SK-N-SH (cell line): ENCODE results near the gene LHX5. TPM values are rescaled to one million over a fixed set of nuclear protein-coding genes. Genes with fewer than 3 reads are reported as not detected.

Source experiments
- CTCF ChIA-PET: fragments of 300-600, 350-600 bp; formaldehyde crosslinking; extraction: SDS; loops from one replicate; lab custom pipeline; 2021; lab: Yijun Ruan, JAX
- POLR2A ChIA-PET: fragments of 350-600 bp; sonication (Branson Sonifier 250); formaldehyde crosslinking; extraction: SDS; loops from one replicate; lab custom pipeline; 2020; ENCODE audit warnings: antibody characterized with exemption, inconsistent platforms; lab: Yijun Ruan, JAX
- DNase-seq: peaks from one replicate; pipeline ENCODE4 v3.0.0; 2012
- H2AFZ ChIP-seq: fragments of 200-600 bp; sonication (generic); 2 replicates; pipeline ENCODE4 v1.8.1; 2016; ENCODE audit warnings: antibody characterized with exemption, mild to moderate bottlenecking, low read depth
- H3F3A ChIP-seq: fragments of 200-600 bp; sonication (generic); replicated peaks from 2 replicates; pipeline ENCODE3; 2016; ENCODE audit warnings: antibody characterized with exemption, mild to moderate bottlenecking; ENCODE audit not compliant: insufficient read depth
- H3K27ac ChIP-seq, 2 experiments: fragments of 200-500 bp in 1 of 2; fragments of 200-600 bp in 1 of 2; sonication (Bioruptor generic) in 1 of 2; sonication (generic), shearing (Covaris generic) in 1 of 2; 2 replicates each; pipeline versions ENCODE4 v1.5.1 to v1.6.1; 2014 to 2016; ENCODE audit warnings: low read depth in 2 of 2, inconsistent platforms in 1 of 2, low read length in 1 of 2, mild to moderate bottlenecking in 1 of 2, mixed read lengths in 1 of 2
- H3K27me3 ChIP-seq: fragments of 200-600 bp; sonication (generic), shearing (Covaris generic); 2 replicates; pipeline ENCODE4 v1.6.1; 2016; ENCODE audit warnings: mixed run types; ENCODE audit not compliant: insufficient read depth
- H3K36me3 ChIP-seq, 2 experiments: fragments of 200-500 bp in 1 of 2; fragments of 200-600 bp in 1 of 2; sonication (Bioruptor generic) in 1 of 2; sonication (generic) in 1 of 2; replicated peaks in 1 of 2; 2 replicates each; pipeline versions ENCODE3 to v1.5.1; 2014 to 2016; ENCODE audit warnings: low read length in 1 of 2, mild to moderate bottlenecking in 1 of 2; ENCODE audit not compliant: insufficient read depth in 2 of 2, control insufficient read depth in 1 of 2
- H3K4me1 ChIP-seq, 2 experiments: fragments of 200-500 bp in 1 of 2; fragments of 200-600 bp in 1 of 2; sonication (Bioruptor generic) in 1 of 2; sonication (generic), shearing (Covaris generic) in 1 of 2; 2 replicates each; pipeline versions ENCODE4 v1.5.1 to v1.6.1; 2014 to 2016; ENCODE audit warnings: low read depth in 1 of 2, low read length in 1 of 2, mixed run types in 1 of 2; ENCODE audit not compliant: insufficient read depth in 2 of 2, control insufficient read depth in 1 of 2
- H3K4me2 ChIP-seq: fragments of 200-600 bp; sonication (generic), shearing (Covaris generic); 2 replicates; pipeline ENCODE4 v1.6.1; 2017; ENCODE audit warnings: mixed run types
- H3K4me3 ChIP-seq, 2 experiments: fragments of 200-500 bp in 1 of 2; fragments of 200-600 bp in 1 of 2; sonication (Bioruptor generic) in 1 of 2; sonication (generic), shearing (Covaris generic) in 1 of 2; 2 replicates each; pipeline versions ENCODE4 v1.5.1 to v1.8.1; 2014 to 2016; ENCODE audit warnings: low read depth in 2 of 2, inconsistent platforms in 1 of 2, low read length in 1 of 2, mild to moderate bottlenecking in 1 of 2, mixed read lengths in 1 of 2, moderate library complexity in 1 of 2
- H3K79me2 ChIP-seq: fragments of 200-600 bp; sonication (generic); 2 replicates; pipeline ENCODE4 v1.8.1; 2017; ENCODE audit warnings: mild to moderate bottlenecking; ENCODE audit not compliant: insufficient read depth
- H3K9ac ChIP-seq: fragments of 200-600 bp; sonication (generic); 2 replicates; pipeline ENCODE4 v1.6.1; 2017; ENCODE audit warnings: mixed run types
- H3K9me2 ChIP-seq: fragments of 200-600 bp; sonication (generic); 2 replicates; pipeline ENCODE4 v1.6.1; 2017; ENCODE audit warnings: mixed run types
- H3K9me3 ChIP-seq: fragments of 200-600 bp; sonication (generic); 2 replicates; pipeline ENCODE4 v1.6.1; 2017; ENCODE audit warnings: mixed run types, mild to moderate bottlenecking, moderate library complexity
- H4K20me1 ChIP-seq: fragments of 200-600 bp; sonication (generic); 2 replicates; pipeline ENCODE4 v1.6.1; 2017; ENCODE audit warnings: mild to moderate bottlenecking, mixed run types; ENCODE audit not compliant: insufficient read depth
- CHD2 ChIP-seq: fragments of 150-350 bp; IDR thresholded peaks from 2 replicates; pipeline ENCODE4 v1.6.1; 2018; ENCODE audit warnings: low read length; ENCODE audit not compliant: partially characterized antibody
- ELF1 ChIP-seq: IDR thresholded peaks from 2 replicates; pipeline ENCODE4 v1.4.0; 2012
- EZH2phosphoT487 ChIP-seq: fragments of 200-600 bp; sonication (generic); IDR thresholded peaks from 2 replicates; pipeline ENCODE4 v1.6.1; 2017; ENCODE audit warnings: low read depth, mixed run types, mild to moderate bottlenecking, antibody characterized with exemption, moderate library complexity, borderline replicate concordance
- FOXM1 ChIP-seq: IDR thresholded peaks from 2 replicates; pipeline ENCODE4 v1.4.0; 2012; ENCODE audit warnings: low read depth, mild to moderate bottlenecking
- IRF3 ChIP-seq: fragments of 150-350 bp; IDR thresholded peaks from 2 replicates; pipeline ENCODE4 v1.6.1; 2016; ENCODE audit warnings: mild to moderate bottlenecking, low read depth, low read length
- MEF2A ChIP-seq: IDR thresholded peaks from 2 replicates; pipeline ENCODE4 v1.4.0; 2012; ENCODE audit warnings: low read depth, borderline replicate concordance
- NFIC ChIP-seq: IDR thresholded peaks from 2 replicates; pipeline ENCODE4 v1.4.0; 2012; ENCODE audit warnings: borderline replicate concordance
- NRF1 ChIP-seq: IDR thresholded peaks from 2 replicates; pipeline ENCODE4 v1.6.1; 2012; ENCODE audit warnings: low read depth, mild to moderate bottlenecking, low read length
- RFX5 ChIP-seq: IDR thresholded peaks from 2 replicates; pipeline ENCODE4 v1.6.1; 2012; ENCODE audit warnings: mild to moderate bottlenecking, improper control_type of control experiment, low read length
- RXRA ChIP-seq: IDR thresholded peaks from 2 replicates; pipeline ENCODE4 v1.4.0; 2012; ENCODE audit warnings: low read depth, mild to moderate bottlenecking, borderline replicate concordance
- TAF1 ChIP-seq: IDR thresholded peaks from 2 replicates; pipeline ENCODE4 v1.6.1; 2012; ENCODE audit warnings: low read depth, mild to moderate bottlenecking, low read length, moderate library complexity, borderline replicate concordance
- TCF12 ChIP-seq: IDR thresholded peaks from 2 replicates; pipeline ENCODE4 v1.4.0; 2012
- USF1 ChIP-seq: IDR thresholded peaks from 2 replicates; pipeline ENCODE4 v1.4.0; 2012; ENCODE audit warnings: low read depth, borderline replicate concordance
- USF2 ChIP-seq: fragments of 150-350 bp; IDR thresholded peaks from 2 replicates; pipeline ENCODE4 v1.6.1; 2017; ENCODE audit warnings: antibody characterized with exemption, low read length, low read depth, borderline replicate concordance
- whole genome bisulfite sequencing: methylation state at CpG from one replicate; pipeline ENCODE4 v1.1.6; 2017; ENCODE audit warnings: low lambda C conversion rate; 5-methylcytosine and 5-hydroxymethylcytosine counted together
- polyA plus RNA-seq, 3 experiments: library from polyadenylated mRNA; depleted of rRNA; stranded (reverse); fragments of >200 nt; gene quantifications; 2 replicates each; pipeline ENCODE4 v1.2.3, GENCODE V29; 2012

Gene LHX5
- polyA plus RNA-seq, 1 of the 3 experiments (the other 2 are of a cell fraction), result not detected

GRCh38 chr12:113467142-113467501 is 4.5 kb downstream of the LHX5 start:
- H3K27me3 ChIP-seq, result peaks cover 94% of the 10 kb centered on the region
- CTCF ChIA-PET, result no interaction called here
- peak overlapping the region; percentile 50 for H3K4me2 ChIP-seq

GRCh38 chr12:113466454-113467141 is 5.1 kb downstream of the LHX5 start:
- H2AFZ ChIP-seq, result no peak overlapping the region
- H3K79me2 ChIP-seq, result no peaks in the 10 kb centered on the region
- H3K9ac ChIP-seq, result no peak overlapping the region
- peaks cover 12% of the 10 kb centered on the region; the same call in 1 of the 2 replicates for H4K20me1 ChIP-seq
- H3K4me2 ChIP-seq, result 0 out of 2 replicates have a peak overlapping the region, but pooled peaks have one; percentile 50
- no peaks in the 10 kb centered on the region for H3K9me3 ChIP-seq
- POLR2A ChIA-PET, result no interaction called here
- no peaks in the 10 kb centered on the region; a peak in 1 of 4 replicates for H3K4me1 ChIP-seq
- no peaks in the 10 kb centered on the region for H3F3A ChIP-seq
- CTCF ChIA-PET, result interaction anchor here (1.1 kb wide), 1 partner anchor 446 kb away, joined by 5 read pairs; no protein-coding TSS in a partner anchor
- no peak overlapping the region for H3K27ac ChIP-seq
- no peak for TF ChIP-seq USF1
- TF ChIP-seq TCF12, result no peak
- no peak for TF ChIP-seq EZH2phosphoT487
- no peak for TF ChIP-seq FOXM1
- TF ChIP-seq RXRA, result no peak
- no peak for TF ChIP-seq TAF1
- no peak for TF ChIP-seq USF2
- TF ChIP-seq CHD2, result no peak
- TF ChIP-seq ELF1, result no peak
- no peak for TF ChIP-seq NRF1
- no peak for TF ChIP-seq RFX5
- TF ChIP-seq, all 33 proteins: peak for 0
- peaks cover 89% of the 10 kb centered on the region for H3K27me3 ChIP-seq
- WGBS, result 3% methylated on average over 15 of the region's 26 CpGs
- peak; percentile 60 for DNase-seq
- no peaks in the 10 kb centered on the region for H3K9me2 ChIP-seq
- no peaks in the 10 kb centered on the region for H3K36me3 ChIP-seq
- no peak overlapping the region for H3K4me3 ChIP-seq

More at GRCh38 chr12:113467142-113467501, 4.5 kb downstream of the LHX5 start:
- H3K4me3 ChIP-seq, result peak overlapping the region in 1 of 2 experiments; percentile 29; a peak in 1 of 4 replicates
- H3K9ac ChIP-seq, result no peak overlapping the region
- POLR2A ChIA-PET, result no interaction called here
- peak; percentile 40 for DNase-seq
- H3K4me1 ChIP-seq, result no peaks in the 10 kb centered on the region; a peak in 1 of 4 replicates
- no peaks in the 10 kb centered on the region for H3K9me2 ChIP-seq
- WGBS, result 0% methylated on average over 8 of the region's 31 CpGs
- no peak overlapping the region for H2AFZ ChIP-seq
- H3K9me3 ChIP-seq, result no peaks in the 10 kb centered on the region
- no peaks in the 10 kb centered on the region for H3K79me2 ChIP-seq
- H3K27ac ChIP-seq, result no peak overlapping the region
- TF ChIP-seq IRF3 (no peak), NRF1 (peak; percentile 47), MEF2A (no peak), NFIC (no peak)
- no peaks in the 10 kb centered on the region for H3K36me3 ChIP-seq
- H3F3A ChIP-seq, result no peaks in the 10 kb centered on the region
- peaks cover 12% of the 10 kb centered on the region; the same call in 1 of the 2 replicates for H4K20me1 ChIP-seq
